NCI-H1048 (cell line): ENCODE data around the gene UGT1A1.

ENCODE experiments used
- DNase-seq: peaks from one replicate; lab custom pipeline; 2025; lab: John Stamatoyannopoulos, UW

The UGT1A1 gene

DNA sequence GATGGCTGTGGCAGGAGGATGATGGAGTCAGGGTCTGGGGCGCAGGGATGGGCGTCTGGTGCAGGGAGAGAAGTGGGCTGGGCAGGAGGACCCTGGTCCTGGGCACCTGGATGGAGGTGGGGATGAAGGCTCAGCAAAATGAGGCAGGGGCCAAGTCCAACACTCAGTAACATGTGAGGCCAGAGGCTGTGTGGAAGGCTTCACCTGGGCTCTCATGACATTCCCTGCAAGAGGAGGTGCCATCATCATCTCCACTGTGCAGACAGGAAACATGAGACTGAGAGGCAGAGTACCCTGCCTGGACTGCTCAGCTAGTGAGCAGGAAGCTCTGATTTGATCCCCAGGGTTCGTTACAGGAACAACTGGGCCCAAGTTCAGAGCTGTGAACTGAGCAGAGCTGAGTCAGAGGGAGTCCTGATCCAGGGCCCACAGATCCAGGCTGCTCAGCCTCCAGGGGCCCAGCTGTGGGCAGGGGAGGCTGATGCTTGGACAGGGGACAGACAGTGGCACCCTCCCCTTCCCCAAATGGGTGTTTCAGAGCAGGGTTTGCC is 57.4 kb downstream of the UGT1A1 start:
- DNase-seq = no peak

DNA sequence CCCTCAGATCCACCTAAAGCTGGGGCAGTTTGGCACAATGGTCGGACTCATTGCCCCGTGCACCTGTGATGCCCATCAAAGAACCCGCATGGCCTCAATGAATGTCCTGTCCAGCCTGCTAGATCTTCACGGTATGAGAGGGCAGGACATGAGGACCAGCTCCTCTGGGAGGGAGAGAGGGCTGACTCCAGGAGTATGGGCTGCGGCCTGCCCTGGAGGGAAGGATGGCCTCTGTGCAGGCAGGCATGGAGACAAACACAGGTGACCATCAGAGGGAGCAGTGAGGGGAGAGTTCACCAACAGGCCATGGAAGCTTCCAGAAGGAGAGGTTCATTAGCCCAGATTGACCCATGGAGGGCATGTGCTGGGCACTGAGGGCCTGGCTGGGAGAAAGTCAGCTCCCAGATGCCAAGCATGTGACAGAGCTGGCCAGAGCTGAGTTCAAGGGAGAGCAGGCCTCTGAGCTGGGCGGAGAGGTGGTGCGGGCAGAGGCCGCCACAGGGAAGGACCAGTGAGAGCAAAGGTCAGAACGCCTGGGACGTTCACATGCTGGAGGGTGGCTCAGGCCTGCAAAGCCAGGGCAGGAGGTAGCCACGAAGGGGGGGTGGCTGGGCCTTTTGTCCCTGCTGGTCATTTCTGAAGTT is 58.0 kb downstream of the UGT1A1 start:
- DNase-seq = no peak

DNA sequence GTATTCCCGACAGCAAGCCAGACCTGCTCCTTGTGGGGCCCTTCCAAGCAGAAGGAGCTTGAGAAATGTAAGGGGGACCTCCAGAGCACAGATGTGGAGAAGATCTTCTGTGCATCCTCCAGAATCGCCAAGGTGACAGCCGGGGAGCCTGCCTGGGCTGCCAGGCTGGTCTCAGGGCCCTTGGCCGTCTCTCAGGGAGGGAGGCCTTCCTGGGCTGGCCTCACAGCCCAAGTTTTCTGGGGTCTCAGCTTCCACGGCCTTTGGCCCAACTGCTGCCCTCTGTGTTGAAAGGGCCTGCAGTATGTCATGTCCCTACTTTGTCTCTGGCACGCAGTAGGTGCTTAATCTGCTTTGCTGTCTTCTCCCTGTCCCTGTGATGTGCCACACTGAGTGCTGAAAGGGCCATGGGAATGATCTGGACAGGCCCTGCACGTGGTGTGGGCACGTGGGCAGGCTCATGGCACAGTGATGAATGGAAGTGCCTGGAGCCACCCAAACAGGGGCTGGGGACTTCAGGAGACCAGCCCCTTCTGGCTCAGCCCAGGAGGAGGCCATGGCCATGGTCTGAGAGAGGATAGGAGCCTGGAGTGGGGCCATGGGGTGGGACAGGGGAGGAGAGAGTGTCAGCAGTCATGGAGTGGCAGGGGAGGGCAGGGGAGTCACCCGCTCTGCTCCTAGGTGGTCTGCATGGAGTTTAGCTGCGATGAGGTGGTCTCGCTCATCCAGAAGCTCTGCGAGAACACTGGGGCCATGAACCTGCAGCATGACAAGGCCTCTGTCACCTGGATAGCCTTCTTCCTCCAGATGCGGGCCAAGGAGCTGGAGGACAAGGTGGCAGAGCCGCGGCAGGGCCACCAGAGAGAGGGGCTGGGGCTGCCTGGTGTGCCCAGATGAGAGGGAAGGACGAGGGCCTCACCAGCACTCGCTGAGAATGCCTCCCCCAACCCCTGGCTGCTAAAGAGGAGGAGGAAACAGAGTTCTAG is 58.9 kb downstream of the UGT1A1 start:
- DNase-seq = no peak

DNA sequence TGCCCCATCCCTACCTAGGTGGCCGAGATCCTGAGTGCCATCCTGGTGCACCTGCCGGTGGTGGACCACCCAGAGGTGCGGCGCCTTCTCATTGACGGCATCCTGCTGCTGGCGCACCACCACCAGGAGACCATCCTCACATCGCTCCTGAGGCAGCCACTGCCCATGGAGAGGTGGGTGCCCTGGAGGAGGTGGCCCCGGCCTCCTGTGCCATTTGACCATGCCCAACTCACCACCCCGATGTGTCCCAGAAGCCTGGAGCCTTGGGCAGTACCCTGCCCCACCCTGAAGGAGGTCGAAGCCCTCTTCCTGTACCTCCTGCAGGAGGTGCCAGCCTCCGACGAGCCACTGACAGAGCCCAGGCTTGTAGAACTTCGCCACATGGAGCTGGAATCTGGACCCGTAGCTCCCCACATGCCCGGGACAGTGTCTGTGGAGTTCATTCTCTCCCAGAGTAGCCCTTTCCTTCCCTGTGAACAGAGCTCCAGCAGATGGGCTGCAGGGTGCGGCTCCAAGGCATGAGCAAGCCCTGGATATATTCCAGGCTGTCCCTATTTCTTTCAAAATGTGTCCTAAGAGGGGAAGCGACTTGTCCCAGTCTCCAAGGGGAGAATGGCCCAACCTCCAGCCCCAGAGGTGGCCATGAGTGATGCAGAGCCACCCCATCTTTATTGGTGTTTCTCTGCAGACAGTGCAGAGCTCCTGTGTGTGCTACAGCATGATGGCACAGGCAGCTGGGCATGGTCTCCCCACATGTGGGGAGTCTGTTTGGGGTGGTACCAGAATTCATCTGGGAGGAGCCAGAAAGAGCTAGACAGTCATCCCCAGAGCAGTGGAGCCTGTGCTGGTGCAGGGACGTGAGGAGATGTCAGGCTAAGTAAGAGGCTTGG is 60.1 kb downstream of the UGT1A1 start:
- no peak for DNase-seq

DNA sequence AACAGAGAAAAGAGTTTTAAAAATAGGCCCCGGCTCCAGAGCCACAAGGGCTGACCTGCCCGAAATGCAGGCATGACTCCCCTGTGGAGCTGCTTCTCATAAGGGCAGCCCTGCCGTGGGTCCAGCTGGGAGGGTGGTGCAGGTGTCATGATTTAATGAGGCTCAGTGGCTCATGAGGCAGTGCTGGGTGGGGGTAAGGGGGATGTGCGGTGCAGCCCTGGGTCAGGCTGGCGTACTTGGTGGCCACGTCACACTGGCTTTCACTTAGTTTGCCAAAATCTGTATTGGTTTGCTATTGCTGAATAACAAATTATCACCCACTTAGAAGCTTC is 60.7 kb downstream of the UGT1A1 start:
- DNase-seq = no peak

DNA sequence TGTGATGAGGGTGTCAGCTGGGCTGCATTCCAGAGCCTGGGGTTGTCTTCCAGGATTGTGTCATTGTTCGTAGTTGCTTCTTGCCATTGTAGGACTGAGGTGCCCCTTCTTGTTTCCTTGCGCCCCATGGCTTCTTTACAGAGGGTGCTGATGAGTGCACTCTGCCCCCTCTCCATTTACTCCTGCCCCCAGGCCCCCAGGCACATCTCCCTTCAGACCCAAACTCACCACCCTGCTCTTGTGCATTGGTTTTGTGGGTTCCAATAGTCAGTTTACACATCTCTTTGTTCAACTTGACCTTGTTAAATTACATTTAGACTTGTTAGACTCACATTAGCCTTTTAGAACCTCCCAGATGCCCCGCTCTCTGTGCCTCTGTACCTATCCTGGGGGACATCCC is 61.1 kb downstream of the UGT1A1 start:
- DNase-seq = no peak

DNA sequence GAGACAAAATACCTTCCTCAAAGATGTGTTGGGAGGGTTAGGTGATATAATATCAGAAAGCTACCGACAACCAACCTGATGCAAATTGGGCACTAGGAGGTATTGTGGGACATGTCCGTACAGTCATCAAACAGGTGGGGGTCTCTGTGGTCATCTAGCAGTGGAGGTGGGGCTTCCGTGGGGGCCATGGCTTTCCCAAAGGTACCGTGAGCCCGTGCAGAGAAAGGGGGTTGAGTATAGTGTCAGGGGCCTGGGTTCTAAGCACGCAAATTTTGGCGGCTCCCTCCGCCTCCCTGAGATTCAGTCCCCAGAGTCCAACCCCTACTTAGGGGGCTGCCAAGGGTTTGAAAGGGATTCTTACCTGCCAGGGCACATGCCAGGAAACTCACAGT is 61.6 kb downstream of the UGT1A1 start:
- DNase-seq = no peak

DNA sequence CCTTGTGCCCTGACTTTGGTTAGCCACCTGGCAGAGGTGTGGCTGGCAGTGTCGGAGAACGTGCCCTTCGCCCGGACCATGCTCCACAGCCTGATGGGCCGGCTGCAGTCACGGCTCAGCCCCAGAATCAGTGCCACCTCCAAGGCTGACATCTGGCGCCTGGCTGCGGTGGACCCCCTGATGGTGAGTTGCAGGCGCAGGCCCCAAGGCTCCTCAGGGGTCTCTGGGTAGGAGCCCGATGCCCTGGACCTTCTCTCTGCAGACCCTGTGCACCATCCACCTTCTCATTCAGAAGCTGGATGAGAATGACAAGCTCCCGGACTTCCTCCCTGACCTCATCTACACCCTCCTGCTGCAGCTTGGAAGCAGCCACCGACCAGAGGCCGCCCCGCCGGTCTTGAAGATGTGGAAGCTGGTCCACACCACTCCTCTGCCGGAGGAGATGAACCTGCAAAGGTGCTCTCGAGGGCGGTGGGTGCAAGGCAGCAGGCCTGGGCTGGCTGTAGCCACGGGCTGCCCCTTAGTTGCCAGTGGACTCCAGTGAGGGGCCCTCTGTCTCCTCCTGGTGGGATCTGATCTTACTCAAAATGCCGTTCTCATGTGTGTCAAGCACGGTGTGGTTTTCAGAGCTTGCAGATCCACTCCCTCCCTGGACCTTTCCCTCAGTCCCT is 62.2 kb downstream of the UGT1A1 start:
- DNase-seq = no peak
